Parathyroid adenoma (tissue), 2 donors: ENCODE data around the gene SRGAP3.

ENCODE experiments used
- H2AFZ ChIP-seq: fragments of 300-600 bp; sonication (generic); one replicate; pipeline ENCODE4 v1.7.0; 2017; ENCODE audit warnings: antibody characterized with exemption, mild to moderate bottlenecking
- H3K27ac ChIP-seq: fragments of 300-600 bp; sonication (generic); one replicate; pipeline ENCODE4 v1.7.0; 2017
- H3K27me3 ChIP-seq: fragments of 300-600 bp; sonication (generic); one replicate; pipeline ENCODE4 v1.7.0; 2017; ENCODE audit warnings: low read length; ENCODE audit not compliant: control insufficient read depth, insufficient read depth
- H3K36me3 ChIP-seq: fragments of 300-600 bp; sonication (generic); one replicate; pipeline ENCODE4 v1.7.0; 2017; ENCODE audit warnings: low read length; ENCODE audit not compliant: control insufficient read depth, insufficient read depth
- H3K4me1 ChIP-seq: fragments of 300-600 bp; sonication (generic); one replicate; pipeline ENCODE4 v1.7.0; 2017; ENCODE audit warnings: control low read depth
- H3K4me2 ChIP-seq: fragments of 300-600 bp; sonication (generic); one replicate; pipeline ENCODE4 v1.7.0; 2017; ENCODE audit warnings: low read length
- H3K4me3 ChIP-seq: fragments of 300-600 bp; sonication (generic); one replicate; pipeline ENCODE4 v1.7.0; 2017; ENCODE audit warnings: low read depth, low read length
- H3K79me2 ChIP-seq: fragments of 300-600 bp; sonication (generic); one replicate; pipeline ENCODE4 v1.7.0; 2017; ENCODE audit warnings: control low read depth
- H3K9ac ChIP-seq: fragments of 300-600 bp; sonication (generic); one replicate; pipeline ENCODE4 v1.7.0; 2017; ENCODE audit warnings: mild to moderate bottlenecking
- H3K9me3 ChIP-seq: fragments of 300-600 bp; sonication (generic); one replicate; pipeline ENCODE4 v1.7.0; 2017; ENCODE audit warnings: low read length; ENCODE audit not compliant: control insufficient read depth
- CTCF ChIP-seq: fragments of 300-600 bp; sonication (generic); IDR thresholded peaks from one replicate; pipeline ENCODE4 v1.7.0; 2017; ENCODE audit warnings: antibody characterized with exemption, mild to moderate bottlenecking
- donor health status: primary hyperparathyroidism.

The SRGAP3 gene

GRCh38 chr3:9139366-9139765, 110.1 kb downstream of the SRGAP3 start:
- Histone ChIP-seq H3K27me3 (no peaks in the 10 kb centered on the region), H3K27ac (no peak overlapping the region), H3K4me3 (no peak overlapping the region), H3K36me3 (no peaks in the 10 kb centered on the region), H2AFZ (no peak overlapping the region), H3K9me3 (no peaks in the 10 kb centered on the region), H3K4me1 (peaks cover 8% of the 10 kb centered on the region), H3K9ac (no peak overlapping the region), H3K4me2 (no peak overlapping the region), H3K79me2 (no peaks in the 10 kb centered on the region)
- no peak for TF ChIP-seq CTCF

- no peak for TF ChIP-seq CTCF
- Histone ChIP-seq H3K9ac (no peak overlapping the region), H3K27ac (no peak overlapping the region), H3K4me3 (no peak overlapping the region), H3K79me2 (no peaks in the 10 kb centered on the region), H3K27me3 (no peaks in the 10 kb centered on the region), H3K36me3 (no peaks in the 10 kb centered on the region), H3K4me2 (no peak overlapping the region), H3K4me1 (peaks cover 8% of the 10 kb centered on the region), H3K9me3 (no peaks in the 10 kb centered on the region), H2AFZ (no peak overlapping the region)
Observed at GRCh38 chr3:9137676-9138075, 111.8 kb downstream of the SRGAP3 start.

GRCh38 chr3:9136746-9137465, 112.5 kb downstream of the SRGAP3 start:
- no peak overlapping the region for H3K27ac ChIP-seq
- no peaks in the 10 kb centered on the region for H3K27me3 ChIP-seq
- H3K79me2 ChIP-seq, result no peaks in the 10 kb centered on the region
- peaks cover 3% of the 10 kb centered on the region for H3K4me1 ChIP-seq
- H3K4me3 ChIP-seq, result no peak overlapping the region
- peak overlapping the region; percentile 60 for H3K4me2 ChIP-seq
- no peak overlapping the region for H3K9ac ChIP-seq
- H2AFZ ChIP-seq, result peak overlapping the region; percentile 76
- no peaks in the 10 kb centered on the region for H3K36me3 ChIP-seq
- no peaks in the 10 kb centered on the region for H3K9me3 ChIP-seq
- TF ChIP-seq CTCF, result no peak

- H3K9ac ChIP-seq, result no peak overlapping the region
- TF ChIP-seq CTCF, result no peak
Observed at GRCh38 chr3:9135930-9136525, 113.4 kb downstream of the SRGAP3 start.

More at GRCh38 chr3:9135930-9136525, 113.4 kb downstream of the SRGAP3 start:
- H3K4me2 ChIP-seq, result peak overlapping the region; percentile 60
- H3K4me3 ChIP-seq, result no peak overlapping the region
- H3K4me1 ChIP-seq, result peaks cover 3% of the 10 kb centered on the region
- H3K9me3 ChIP-seq, result no peaks in the 10 kb centered on the region
- H2AFZ ChIP-seq, result peak overlapping the region; percentile 84
- H3K36me3 ChIP-seq, result no peaks in the 10 kb centered on the region
- H3K27ac ChIP-seq, result no peak overlapping the region
- H3K27me3 ChIP-seq, result no peaks in the 10 kb centered on the region
- H3K79me2 ChIP-seq, result no peaks in the 10 kb centered on the region
